Putamen (tissue), 1 donor: Measurements from ENCODE around the gene RXRA.

Experiments
- DNase-seq: peaks from one replicate; pipeline ENCODE4 v3.0.0-alpha.2; 2016; ENCODE audit warnings: low spot score

RXRA gene

DNA sequence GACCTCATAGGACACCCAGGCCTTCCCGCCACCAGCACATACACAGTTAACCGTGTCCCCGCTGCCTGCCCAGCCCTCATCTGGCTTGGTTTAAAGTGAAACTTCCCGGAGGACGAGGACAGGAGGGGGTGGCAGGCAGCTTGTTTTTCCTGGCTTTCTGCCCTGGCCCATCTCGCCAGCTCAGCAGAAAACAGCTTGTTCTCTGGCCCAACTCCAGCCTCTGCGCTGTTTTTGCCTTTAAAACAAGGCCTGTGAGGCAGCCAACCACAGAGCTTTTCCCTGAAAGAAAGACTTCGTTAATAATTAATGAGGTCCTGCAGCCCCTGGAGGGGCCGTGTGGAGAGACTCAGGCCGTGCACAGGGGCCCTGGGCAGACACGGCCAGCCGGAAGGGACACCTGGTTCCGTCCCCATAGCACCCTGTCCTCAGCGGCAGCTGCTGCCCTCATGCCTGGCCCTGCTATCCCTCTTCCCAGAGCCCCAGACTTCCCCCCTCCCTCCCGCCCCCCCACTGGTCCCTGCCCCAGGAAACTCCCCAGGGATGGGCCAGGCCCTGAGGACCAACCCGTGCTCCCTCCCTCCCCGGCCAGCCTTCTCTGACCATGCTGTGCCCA is 108.7 kb downstream of the RXRA start:
- DNase-seq: peak; percentile 92

DNA sequence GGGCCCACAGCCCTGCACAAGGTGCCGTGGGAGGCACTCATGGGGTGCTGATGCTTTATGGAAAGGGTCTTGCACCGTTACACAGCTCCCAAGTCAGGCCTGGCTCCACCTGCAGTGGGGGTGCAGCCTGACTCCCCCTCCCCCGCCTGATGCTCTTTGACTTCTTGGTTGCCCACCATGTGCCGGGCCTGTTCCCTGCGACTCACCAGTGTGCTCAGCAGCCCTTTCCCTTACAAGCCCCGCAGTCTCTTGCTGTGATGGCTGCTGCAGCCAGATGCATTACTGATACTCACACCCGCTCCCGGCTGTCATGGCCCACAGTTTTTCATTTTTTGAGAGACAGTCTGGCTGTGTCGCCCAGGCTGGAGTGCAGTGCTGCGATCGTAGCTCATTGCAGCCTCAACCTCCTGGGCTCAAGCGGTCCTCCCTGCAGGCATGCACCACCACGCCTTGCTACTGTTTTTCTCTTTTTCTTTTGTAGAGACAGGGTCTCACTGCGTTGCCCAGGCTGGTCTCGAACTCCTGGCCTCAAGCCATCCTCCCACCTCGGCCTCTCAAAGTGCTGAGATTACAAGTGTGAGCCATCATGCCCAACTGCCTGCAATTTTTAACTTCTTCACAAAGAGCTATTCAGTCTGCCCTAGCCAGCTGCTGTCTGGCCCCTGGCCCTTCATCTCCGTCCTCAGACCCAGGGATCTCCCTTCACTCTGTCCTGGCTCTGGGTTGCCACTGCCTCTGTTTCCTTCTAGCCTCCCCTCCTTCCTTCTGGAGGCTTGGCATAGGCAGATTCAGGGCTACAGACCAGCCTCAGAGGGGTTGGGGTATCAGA is 109.5 kb downstream of the RXRA start:
- DNase-seq: peak; percentile 71

DNA sequence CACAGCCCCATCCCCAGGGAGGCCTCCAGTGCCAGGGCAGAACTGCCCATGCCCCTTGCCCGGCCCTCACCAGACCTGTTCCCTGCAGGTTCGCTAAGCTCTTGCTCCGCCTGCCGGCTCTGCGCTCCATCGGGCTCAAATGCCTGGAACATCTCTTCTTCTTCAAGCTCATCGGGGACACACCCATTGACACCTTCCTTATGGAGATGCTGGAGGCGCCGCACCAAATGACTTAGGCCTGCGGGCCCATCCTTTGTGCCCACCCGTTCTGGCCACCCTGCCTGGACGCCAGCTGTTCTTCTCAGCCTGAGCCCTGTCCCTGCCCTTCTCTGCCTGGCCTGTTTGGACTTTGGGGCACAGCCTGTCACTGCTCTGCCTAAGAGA is 110.1 kb downstream of the RXRA start:
- DNase-seq: no peak

DNA sequence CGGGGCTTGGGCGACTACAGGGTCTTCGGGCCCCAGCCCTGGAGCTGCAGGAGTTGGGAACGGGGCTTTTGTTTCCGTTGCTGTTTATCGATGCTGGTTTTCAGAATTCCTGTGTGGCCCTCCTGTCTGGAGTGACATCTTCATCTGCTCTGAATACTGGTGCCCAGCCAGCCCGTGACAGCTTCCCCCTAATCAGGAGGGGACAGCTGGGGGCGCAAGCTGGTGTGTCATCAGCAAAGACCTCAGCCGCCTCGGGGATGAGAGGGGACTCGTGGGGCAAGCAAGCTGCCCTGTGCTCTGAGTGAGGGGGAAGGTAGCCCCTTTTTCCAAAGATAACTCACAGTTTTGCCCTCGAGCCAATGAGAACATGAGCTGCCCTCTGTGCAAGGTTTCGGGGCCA is 110.7 kb downstream of the RXRA start:
- no peak for DNase-seq

DNA sequence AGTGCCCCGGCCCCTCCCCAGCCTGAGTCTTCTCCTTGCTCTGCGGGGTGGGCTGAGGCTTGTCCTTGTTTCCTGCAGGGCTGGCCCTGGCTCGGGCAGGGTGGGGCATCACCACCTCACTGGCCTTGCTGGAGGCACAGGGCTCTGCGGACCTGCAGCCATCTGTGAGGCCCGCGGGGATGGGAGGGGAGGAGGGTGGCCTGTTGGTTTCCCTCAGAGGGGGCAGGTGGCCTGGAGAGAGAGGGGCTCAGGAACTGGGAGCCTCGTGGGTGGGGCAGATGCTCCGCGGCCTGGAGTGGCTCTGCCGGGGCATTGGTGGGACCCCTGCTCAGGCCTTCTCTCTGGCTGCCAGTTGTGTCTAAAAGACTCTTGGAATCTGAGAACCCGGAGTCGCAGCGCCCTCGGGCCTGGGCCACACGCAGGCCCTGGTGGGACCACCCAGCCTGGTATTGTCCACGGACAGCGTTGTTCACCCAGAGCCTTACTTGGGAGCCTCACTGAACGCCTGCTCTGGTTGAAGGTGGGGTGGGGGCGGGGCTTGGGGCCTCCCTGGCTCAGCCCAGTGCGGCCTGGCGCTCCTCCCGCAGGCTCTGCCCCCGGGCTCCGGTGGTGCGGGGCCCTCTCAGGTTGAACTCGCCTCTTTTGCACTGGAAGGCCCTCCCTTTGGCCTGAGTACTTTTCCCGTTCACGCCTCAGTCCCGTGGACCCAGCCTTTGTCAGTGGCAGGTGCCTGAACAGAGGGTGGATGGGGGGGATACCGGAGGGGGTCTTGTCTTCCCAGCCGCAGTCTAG is 111.3 kb downstream of the RXRA start:
- DNase-seq: no peak

DNA sequence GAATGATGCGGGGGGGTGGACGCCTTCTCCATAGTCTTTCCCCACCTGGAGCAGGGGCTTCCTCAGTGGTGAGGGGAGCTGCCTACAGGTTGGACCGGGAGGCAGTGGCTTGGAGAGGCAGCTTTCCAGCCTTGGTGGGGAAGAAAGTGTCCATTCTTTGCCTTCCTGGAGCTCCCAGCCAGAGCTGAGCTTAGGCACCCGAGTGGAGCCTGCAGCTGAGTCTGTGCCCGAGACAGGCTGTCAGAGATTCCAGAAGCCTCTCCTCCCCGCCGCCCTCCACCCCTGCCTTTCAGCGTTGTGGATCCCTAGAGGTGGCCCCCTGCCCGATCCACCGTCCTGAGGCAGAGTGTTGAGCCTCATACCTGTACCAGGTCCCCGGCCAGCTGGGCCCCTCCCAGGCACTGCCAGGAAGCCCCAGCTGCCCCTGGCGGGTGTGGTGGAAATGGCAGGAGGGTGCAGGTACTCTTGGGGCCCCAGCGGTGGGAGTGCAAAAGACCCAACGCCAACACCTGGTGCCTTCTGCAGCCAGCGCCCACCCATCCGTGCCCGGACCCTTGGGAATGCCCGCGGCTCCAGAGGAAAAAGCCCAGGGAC is 112.0 kb downstream of the RXRA start:
- no peak for DNase-seq

DNA sequence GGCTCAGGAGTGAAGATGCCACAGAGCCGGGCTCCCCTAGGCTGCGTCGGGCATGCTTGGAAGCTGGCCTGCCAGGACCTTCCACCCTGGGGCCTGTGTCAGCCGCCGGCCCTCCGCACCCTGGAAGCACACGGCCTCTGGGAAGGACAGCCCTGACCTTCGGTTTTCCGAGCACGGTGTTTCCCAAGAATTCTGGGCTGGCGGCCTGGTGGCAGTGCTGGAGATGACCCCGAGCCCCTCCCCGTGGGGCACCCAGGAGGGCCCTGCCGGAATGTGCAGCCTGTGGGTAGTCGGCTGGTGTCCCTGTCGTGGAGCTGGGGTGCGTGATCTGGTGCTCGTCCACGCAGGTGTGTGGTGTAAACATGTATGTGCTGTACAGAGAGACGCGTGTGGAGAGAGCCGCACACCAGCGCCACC is 113.1 kb downstream of the RXRA start:
- no peak for DNase-seq

DNA sequence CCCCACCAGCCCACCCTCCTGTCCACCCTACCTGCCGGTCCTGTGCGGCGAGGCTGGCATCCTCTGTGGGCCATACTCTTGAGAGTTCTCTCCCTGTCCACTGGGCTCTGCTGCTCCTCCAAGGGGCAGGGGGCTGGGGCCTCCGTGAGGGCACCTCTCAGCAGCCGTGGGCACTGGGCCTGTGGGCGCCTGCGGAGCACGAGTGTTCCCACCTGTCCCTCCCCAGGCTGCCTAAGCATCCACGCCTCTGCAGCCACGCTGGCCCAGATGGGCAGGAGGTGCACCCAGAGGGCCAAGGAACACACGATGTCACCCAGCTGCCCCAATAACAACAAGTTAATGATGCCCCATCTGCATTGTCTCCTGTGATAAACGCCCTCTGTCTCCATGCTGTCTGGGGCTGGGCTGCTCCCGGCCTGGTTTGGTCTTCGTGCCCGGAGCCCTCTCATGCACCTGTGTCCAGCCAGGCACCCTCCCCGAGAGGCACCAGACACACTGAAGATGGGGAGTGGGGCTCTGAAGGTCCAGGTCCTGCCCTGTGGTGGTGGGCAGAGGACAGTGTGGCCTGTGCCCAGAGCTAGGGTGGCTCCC is 114.5 kb downstream of the RXRA start:
- DNase-seq: no peak

DNA sequence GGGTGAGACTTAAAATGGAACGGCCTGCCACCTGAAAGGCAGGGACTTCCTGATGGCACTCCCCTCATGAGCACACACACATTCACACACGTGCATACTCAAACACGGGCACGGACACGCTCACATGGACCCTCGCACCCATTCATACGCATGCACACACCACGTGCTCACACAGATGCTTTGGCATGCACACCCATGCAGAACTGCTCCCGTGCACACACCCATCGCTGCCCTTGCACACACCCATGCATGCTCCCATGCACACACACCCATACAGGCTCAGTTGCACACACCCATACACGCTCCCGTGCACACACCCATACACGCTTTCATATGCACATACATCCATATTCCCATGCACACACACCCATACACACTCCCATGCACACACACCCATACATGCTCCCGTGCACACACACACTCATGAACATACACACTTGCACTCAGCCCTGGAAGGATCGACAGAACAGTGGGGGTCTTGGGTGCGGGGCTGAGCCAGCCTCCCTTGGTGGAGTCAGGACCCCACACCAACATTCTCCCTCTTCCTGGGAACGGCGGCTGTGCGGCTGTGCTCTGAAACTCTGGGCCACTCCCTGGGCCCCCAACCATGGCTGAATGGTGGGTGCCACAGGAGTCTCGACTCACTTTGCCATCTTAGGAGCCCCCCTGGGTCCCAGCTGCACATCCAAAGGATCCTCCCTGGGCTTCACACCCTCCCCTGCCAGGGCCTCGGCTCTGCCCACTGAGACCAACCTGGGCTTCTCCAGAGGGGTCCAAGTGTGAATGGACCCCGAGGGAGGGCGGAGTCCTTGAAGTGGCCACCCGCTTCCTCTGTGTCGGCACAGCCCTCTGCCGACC is 115.2 kb downstream of the RXRA start:
- no peak for DNase-seq

DNA sequence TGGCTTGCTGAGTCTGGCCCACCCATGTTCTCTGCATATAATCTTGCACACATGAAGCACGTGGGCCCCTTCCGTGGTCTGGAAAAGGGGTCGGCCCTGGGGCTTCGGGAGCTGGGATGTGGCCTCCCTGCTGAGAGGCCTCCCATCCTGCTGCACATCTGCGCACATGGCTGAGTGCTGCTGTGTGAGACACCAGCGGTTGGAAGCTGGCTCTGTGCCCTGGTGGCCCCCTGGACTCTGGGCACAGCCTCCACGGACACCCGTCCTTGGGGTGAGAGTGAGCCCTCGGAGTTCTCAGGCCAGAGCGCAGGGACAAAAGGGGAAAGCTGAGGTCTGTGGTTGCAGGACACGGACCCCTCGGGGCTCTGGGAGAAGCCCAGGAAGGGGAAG is 115.8 kb downstream of the RXRA start:
- no peak for DNase-seq

DNA sequence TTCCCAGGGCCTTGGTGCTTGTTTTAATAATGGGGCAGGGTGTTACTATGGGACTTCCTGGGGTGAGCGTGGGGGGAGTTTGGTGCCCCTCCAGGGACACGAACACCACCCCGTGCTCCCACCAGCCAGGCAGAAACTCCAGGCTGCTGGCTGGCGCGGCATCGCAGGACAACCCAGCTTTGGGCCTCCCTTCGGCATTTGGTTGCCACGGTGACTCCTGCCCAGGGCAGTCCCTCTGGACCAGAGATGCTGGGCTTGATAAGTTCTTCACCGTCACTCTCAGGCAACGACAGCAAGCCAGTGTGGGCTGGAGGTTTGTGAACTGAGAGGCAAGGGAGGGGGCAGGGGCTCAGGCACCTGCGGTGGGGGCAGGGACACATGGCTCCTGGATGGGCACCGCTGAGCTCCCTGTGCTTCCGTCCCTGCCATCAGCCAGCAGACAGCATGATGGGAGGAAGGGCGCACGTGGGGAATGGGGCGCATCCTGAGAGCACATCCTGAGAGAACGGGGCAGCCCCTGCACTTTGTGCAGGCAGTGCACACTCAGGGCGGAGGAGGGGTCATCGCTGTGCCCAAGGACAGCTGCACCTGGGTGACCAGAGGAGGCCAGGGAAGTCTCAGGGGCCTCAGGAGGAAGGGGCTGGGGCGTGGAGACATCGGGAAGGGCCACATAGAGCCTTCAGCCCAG is 116.4 kb downstream of the RXRA start:
- DNase-seq: no peak

DNA sequence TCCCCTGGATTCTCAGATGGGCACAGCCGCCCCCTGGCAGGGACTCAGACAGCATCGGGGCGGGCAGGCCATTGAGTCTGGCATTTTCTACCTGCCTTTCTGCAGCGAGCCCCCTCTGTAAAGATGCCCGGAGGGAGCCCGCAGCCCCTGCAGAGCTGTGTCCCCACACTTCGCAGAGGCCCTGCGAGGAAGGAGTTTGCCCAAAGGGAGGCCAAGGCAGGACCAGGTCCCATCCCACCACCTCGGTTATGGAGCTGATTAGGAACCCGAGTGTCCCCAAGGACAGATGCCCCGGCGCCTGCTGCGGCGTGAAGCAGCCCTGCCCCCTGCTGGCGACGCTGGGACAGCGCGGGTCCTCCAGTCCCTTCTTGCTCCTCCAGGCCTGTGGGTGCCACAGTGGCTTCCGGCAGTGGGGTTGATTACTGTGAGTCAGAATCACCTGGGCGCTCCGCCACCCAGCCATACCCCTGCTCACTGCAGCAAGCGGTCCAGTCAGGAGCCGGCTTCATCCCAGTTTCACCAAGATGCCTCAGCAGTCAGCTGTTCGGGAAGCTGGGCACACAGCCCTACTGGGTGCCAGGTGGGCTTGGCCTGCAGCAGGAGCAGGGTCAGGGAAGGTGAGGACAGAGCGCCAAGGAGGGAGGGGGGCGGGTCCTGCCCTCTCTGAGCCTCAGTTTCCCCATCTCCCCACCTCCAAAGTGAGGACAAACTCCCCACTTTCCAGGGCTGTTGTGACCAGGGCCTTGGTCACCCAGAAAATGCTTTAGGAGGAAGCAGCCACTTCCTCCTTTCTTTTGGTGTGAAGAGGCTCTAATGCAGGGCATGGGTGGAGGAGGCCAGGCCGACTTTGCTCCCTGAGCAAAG is 117.2 kb downstream of the RXRA start:
- peak; percentile 76 for DNase-seq

DNA sequence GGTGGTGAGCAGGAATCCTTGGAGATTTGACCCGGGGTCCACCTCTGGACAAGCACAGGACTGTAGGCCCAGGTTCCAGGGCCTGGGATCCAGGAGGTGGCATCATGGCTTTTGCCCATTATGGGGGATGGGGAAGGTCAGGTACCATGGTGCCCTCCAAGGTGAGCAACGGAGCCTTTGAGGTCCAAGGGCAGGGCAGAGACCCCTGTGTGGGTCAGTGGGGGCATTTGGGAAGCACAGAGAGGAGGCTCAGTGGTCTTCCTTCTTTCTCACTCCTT is 117.7 kb downstream of the RXRA start:
- DNase-seq: no peak

DNA sequence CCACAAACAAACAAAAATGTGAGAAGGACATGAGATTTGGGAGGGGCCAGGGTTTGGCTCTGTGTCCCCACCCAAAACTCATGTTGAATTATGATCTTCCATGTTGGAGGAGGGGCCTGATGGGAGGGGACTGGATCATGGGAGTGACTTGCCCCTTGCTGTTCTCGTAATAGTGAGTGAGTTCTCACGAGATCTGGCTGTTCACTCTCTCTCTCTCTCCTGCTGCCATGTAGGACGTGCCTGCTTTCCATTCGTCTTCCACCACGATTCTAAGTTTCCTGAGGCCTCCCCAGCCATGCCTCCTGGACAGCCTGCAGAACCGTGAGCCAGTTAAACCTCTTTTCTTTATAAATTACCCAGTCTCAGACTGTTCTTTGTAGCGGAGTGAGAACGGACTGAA is 118.7 kb downstream of the RXRA start:
- no peak for DNase-seq

DNA sequence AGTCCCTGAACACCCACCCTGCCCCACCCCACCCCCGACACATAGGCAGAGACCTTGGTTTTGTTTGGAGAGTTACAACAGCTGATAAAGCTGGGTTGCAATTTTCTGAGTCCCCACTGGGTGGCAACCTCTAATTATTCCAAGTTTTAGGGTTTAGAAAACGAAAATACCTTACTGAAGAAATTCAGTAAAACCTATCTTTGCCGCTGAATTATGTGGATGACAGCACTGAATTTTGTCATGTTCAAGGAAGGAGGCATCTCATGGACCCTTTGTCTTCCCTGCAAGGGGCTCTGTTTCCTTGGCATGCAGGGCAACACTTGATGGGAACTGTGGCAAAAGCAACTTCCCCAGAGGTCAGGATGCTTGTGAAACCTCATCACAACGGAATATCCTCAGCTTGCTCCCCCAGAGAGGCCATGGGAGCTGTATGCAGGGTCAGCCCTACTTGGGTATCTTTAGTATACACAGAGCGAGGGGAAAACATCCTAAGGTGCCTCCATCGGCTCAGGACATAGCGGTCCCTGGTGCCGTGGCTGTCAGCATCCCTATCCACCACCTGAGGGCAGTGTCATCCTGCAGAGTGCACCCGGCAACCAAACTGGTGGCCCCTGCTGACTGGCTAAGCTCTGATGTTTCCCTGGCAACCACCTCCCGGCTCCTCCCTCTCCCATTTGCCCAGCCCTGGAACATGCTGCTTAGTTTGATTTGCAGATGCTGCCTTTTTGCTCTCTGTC is 123.1 kb downstream of the RXRA start:
- DNase-seq: peak; percentile 89

DNA sequence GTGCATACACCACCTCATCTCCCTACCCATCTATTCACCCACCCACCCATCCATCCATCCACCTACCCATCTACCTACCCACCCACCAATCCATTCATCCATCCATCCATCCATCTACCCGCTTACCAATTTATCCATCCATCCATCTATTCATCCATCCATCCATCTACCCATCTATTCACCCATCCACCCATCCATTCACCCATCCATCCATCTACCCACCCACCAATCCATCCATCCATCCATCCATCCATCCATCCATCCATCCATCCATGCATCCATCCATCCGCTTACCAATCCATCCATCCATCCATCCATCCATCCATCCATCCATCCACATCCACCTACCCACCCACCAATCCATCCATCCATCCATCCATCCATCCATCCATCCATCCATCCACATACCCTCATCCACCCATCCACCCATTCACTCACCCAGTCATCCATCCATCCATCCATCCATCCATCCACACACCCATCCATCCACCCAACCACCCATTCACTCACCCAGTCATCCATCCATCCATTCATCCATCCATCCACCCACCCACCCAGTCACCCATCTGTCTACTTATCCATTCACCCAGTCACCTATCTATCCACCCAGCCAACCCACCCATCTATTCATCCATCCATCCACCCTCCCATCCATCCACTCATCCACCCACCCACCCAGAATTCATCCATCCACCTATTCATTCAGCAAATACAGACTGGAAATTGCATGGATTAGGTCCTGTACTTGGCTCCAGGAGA is 125.6 kb downstream of the RXRA start:
- DNase-seq: no peak

DNA sequence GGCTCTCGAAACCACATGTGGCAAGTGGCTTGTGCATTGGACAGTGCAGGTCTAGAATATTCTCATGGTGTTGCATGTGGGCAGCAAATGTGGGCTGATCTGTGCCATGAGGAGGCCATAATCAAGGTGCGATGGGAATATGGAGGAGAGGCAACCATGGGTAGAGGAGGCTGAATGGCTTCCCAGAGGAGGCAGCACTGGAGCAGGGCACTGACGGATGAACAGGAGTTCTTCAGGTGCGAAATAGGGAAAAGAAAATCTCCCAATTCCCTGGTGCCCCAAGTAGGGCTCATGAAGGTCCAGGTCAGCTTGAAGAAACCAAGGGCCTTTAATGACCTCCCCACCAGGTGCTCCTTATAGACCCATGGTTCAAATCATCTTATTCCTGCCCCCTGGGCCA is 126.5 kb downstream of the RXRA start:
- DNase-seq: no peak

DNA sequence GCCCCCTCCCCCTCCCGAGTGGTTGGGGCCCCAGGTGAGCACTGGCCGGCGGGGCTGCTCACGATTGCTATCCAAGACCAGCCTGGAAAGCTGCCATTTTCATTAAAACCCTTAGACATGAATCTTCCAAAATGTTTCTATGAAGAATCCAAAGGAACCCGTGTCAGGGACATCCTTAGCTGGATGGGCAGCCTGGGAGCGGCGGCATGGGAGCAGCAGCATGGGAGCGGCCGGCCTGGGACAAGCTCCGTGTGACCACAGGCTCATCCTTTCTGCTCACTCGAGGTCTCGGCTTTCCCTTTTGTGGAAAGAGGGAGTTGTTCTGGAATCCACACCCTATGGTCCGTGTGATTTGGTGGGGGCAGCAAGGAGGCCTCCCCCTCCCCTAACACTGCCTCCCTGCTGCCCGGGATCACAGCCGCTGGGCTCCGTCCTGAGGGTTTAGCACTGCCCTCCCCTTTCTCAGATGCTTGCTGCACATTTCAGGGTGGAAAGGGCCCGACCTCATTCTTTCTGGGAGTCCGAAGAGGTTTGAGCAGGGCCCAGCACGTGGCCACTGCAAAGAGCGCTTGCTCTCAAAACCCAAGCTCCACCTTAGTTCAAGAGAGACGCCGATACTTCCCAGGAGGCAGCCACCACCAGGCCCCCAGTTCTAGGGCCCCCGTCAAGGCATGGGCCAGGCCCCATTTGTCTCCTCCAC is 127.7 kb downstream of the RXRA start:
- no peak for DNase-seq
